GM18511 (cell line): Measurements from ENCODE around the gene PSMD8.
"Not testable (repeated sequence)": the region's sequence is repeated elsewhere in the genome, so short reads cannot be mapped to it uniquely, and the experiment has no call there.

Experiments
- ATAC-seq: cut with Tn5 transposase; IDR thresholded peaks from one replicate; pipeline ENCODE4 v1.9.1; 2021; ENCODE audit warnings: mild to moderate bottlenecking, moderate library complexity; ENCODE audit not compliant: unreplicated experiment

The PSMD8 gene

DNA sequence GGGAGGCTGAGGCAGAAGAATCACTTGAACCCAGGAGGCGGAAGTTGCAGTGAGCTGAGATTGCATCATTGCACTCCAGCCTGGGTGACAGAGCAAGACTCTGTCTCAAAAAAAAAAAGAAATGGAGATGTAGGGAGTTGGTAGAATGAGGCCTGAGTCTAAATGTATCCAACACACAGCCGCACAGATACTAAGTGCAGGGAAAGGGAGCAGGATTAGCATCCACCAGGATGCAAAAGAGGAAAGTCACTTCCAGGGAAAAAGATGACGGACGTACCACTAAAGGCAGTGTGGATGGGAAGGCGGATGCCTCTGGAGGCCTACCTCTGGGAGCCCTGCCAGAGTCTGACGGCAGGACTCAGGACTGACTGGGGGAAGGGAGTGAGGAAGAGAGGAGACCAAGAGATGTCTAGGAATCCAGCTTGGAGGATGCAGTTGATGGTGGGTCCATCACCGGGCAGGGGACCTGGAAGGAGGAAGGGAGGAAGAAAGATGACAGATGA is 35.3 kb downstream of the PSMD8 start:
- no peak for ATAC-seq

DNA sequence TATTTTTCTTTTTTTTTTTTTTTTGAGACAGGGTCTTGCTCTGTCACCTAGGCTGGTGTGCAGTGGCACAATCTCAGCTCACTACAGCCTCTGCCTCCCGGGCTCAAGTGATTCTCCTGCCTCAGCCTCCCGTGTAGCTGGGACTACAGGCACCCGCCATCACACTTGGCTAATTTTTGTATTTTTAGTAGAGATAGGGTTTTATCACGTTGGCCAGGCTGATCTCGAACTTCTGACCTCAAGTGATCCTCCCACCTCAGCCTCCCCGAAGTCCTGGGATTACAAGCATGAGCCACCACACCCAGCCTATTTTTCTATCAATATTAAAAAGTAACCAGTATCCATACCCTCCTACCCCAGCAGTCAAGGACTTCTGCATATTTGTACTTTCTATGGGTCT is 36.0 kb downstream of the PSMD8 start:
- ATAC-seq: not testable (repeated sequence)

DNA sequence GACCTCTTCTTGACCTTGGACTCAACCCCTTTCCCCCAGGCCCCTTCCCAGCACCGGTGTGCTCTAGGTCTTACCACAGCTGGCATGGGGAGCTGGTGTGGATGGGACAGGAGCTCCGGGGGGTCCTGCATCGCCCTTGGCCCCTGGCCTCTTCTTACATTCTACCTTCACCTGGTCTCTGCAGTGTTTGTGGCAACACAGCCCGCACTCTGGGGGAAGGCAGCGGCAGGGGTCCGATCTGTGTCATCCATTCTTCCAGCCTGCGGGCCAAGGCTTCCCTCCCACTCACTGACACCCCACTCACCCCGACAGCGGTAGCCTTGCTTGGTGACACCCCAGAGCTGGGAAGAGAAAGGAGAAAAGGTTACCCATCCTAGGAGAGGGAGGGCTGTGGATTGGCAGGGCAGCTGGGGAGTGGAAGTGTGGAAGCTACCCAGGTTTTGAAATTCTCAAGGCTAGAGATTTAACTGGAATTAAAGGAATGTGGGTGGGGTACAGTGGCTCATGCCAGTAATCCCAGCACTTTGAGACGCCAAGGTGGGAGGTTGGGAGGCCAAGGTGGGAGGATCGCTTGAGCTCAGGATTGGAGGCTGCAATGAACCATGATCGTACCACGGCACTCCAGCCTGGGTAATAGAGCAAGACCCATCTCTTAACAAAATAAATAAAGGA is 36.8 kb downstream of the PSMD8 start:
- no peak for ATAC-seq

DNA sequence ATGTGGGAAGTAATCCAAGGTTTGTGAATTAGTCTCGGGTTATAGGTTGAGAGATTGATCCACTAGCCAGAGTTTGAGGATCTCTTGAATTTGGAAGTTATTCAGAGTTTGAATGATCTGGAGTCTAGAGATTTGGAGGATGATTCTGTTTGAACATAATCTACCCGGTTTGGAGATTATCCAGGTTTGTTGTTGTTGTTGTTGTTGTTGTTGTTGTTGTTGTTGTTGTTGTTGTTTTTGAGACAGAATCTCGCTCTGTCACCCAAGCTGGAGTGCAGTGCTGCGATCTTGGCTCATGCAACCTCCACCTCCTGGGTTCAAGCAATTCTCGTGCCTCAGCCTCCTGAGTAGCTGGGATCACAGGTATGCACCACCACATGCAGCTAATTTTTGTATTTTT is 37.5 kb downstream of the PSMD8 start:
- ATAC-seq: not testable (repeated sequence)

DNA sequence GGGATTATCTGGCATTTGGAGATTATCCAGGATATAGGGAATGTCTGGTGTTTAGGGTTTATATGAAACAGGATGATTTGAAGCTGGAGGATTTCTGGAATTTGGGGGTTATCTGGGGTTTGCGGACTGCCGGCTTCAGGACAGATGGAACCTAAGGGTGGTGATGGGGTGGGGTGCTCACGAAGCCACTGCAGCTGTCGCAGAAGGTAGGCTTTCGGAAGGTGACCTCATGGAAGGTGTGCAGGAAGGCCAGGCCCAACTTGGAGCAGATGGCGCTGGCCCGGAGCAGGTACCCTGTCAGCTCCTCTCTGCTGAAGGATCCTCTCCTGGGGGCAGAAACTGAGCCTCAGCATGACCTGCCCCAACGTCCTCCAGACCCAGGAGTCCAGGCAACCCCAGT is 38.1 kb downstream of the PSMD8 start:
- ATAC-seq: no peak

DNA sequence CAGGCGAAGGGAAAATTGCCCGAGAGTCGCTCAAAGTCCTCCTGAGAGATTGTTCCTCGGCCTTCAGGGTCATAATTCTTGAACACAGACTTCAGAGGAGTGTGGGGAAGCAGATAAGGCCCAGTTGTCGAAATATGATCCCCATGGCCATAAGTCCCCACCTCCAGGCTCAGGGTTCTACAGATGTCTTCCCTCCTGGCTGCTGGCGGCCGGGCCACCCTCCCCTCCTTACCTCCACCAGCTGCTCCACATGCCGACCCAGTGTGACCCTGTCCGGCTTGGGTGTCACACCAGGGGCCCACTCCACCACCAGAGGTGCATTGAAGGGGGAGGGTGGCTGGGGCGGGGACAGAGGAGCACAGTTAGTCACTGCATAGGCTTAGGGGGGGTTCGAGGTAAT is 38.6 kb downstream of the PSMD8 start:
- no peak for ATAC-seq

DNA sequence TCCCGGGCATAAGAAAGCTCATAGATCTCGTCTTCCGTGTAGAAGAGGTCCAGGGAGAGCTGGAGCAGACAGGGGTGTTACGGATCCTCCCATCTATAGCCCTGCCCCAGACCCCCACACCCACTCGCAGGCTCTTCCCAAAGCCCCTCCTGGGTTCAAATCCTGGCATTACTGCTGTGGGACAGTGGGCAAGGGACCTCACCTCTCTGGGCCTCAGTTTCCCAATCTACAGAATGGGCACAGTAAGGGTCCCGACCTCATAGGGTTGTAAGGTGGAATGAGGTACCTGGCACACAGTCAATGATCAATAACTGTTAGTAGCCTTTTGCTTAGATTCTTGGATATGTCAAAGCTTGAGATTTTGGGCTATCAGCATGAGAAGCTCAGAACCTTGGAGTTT is 39.0 kb downstream of the PSMD8 start:
- ATAC-seq: no peak

DNA sequence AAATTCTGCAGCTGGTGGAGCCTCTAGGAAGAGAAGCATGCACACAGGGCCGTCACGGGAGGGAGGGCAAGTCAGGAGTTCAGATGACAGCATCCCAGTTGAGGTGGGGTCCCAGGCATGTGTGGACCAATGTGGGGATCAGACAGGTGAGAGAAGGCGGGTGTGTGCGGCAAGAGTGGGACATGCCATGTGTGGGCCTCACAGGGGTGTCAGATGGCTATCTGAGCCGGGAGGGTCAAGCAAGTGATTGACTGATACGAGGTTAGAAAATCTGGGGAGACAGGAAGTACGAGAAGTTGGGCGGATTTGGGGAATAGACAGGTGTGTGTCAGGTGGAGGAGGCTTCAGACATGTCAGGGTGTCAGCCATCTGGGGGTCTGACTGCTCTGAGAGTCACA is 42.8 kb downstream of the PSMD8 start:
- ATAC-seq: no peak

DNA sequence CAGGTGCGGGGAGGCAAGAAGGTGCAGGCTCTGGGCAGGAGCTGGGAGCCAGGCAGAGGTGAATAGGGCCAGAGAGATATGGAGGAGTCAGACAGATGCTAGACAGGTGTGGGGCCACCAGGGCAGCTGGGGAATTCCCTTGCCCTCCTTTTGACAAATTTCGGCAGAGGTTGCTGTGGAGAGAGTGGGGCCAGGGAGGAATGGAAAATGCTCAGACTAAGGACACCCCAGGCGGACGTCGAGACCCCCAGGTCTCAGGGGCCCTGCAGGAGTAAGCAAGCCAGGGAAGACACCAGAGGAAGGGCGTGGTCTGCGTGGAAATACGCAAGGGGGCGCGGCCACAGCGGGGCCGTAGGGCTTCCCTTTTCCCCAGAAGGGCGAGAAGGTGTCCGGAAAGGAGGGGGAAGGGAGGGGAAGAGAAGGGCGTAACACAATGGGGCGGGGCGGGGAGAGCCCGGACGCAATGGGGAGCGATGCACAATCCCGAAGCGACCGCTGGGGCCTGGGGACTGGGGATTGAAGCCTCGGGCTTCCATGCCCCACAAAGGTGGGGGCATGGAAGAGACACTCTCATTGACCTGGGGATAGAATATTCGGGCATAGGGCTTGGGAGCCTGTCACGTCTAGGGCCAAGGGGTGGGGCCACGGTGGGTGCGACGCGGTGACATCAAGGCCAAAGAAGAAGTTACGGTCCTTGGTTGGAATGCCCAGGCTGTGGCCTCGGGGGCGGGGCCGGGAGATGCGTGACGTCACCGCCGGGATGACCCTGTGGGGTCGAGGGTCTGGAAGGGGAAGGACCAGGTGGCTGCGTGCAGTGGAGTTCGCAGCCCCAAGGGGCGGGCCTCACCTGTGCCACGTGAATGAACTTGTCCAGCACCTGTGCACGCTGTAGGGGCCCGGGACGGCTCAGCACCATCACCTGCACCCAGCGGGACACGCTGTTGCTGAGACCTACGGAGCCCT is 43.5 kb downstream of the PSMD8 start:
- ATAC-seq: no peak

DNA sequence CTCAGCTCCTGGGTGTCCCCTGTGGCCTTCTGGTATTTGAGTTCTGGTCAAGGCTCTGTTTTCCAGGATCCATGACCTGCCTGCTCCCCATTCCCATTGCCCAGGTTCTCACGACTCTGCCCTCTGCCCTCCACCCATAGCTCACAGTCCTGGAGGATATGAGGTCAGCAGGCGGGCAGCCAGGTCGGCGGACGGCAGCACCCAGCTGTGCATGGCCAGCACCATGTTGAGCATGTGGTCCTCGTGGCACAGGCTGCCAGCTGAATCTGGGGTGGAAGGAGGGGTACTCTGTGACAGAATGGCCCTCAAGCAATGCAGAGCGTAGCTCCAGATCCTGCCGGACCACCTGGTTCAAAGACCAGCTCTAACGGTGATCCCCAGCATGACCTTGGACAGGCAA is 46.6 kb downstream of the PSMD8 start:
- ATAC-seq: no peak

DNA sequence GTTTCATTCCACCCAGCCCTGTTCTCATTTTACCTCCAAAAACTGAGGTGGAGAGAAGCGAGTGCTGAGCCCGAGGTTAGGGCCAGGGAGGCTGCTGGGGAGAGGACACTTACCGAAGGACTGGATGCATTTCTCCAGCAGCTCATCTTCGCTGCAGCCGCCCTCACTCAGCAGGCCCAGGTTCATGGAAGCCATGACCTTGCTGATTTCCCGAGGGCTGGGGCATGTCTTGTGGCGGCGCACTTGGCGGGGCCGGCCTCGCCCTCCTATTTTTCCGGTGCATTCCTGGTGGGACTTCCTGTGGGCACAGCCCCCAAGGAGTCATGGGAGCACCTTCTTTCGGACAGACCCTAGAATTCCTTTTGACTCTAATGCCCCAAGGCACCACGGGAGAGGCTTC is 47.5 kb downstream of the PSMD8 start:
- ATAC-seq: no peak

DNA sequence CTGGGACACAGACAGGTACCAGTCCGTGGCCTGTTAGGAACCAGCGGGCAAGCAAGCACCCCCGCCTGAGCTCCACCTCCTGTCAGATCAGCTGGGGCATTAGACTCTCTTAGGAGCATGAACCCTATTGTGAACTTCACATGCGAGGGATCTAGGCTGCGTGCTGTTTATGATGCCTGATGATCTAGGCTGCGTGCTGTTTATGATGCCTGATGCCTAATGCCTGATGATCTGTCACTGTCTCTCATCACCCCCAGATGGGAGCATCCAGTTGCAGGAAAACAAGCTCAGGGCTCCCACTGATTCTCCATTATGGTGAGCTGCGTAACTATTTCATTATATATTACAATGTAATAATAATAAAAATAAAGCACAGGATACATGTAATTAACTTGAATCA is 48.1 kb downstream of the PSMD8 start:
- no peak for ATAC-seq

DNA sequence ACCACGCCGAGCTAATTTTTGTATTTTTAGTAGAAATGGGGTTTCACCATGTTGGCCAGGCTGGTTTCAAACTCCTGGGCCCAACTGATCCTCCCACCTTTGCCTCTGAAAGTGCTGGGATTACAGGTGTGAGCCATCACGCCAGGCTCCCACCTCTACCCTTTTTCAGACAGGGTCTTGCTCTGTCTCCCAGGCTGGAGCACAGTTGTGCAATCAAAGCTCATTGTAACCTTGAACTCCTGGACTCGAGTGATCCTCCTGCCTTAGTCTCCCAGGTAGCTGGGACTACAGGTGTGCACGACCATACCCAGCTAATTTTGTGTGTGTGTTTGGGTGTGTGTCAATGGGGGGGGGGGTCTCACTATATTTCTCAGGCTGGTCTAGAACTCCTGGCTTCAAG is 49.9 kb downstream of the PSMD8 start:
- no peak for ATAC-seq

DNA sequence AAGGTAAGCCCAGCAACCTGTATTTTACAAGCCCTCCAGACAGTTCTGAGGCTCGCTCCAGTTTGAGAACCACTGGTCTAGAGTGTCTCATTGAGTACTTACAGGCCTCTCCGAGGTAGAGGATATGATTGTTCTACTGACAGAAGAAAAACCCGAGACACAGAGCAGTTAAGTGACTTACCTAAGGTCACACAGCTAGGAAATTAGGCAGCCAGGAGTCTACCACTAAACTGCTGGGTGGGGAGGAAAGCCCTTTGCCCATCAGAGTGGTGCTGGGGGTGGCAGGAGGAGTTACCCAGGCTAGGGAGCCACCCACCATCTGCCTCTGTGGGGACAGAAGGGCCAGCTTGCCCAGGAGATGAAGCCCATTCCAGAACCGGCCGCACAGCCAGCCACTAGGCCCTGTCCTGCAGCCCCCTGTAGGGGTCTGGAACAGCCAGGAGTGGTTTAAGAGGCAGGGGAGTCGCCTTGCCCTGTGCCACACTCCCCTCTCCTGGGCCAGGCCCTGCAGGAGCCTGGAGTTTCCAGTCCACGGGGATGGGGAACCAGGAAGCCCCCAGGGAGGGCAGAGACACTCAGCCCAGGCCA is 50.9 kb downstream of the PSMD8 start:
- ATAC-seq: no peak

DNA sequence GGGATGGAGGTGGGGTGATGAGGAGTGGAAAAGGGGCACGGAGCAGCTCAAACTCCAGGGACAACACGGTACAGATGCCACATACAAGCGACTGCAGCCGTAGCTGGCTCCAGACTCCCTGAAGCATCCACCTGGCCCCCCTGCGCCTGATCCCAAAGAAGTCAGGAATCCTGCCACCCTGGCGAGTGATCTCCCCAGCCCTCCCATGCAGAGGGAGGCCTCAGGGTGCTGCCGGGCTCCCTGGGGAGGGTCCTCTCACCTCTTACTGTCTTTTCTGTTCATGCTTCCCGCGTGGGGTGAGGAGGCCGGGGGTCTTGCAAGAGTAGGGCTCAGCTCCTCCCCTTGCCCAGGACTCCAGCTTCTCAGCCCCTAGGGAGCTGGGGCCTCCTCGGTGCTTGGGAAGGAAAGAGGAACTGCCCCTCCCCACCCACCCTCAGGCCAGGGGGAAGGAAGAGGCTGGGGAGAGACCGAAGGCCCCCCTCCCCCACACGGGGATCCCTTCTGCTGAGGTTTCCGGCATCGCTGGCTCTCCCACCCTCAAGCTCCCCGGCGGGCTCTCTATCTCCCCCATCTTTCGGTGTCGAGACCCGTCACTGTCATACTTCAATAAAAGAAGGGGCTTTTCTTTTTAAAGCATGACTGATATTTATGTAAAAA is 51.6 kb downstream of the PSMD8 start, which contains the start of gene RASGRP4:
TSS of gene RASGRP4 (minus strand) at position 410 of the 657 bp plus-strand sequence. CDS start at position 282, 128 bp downstream.
- ATAC-seq: no peak

DNA sequence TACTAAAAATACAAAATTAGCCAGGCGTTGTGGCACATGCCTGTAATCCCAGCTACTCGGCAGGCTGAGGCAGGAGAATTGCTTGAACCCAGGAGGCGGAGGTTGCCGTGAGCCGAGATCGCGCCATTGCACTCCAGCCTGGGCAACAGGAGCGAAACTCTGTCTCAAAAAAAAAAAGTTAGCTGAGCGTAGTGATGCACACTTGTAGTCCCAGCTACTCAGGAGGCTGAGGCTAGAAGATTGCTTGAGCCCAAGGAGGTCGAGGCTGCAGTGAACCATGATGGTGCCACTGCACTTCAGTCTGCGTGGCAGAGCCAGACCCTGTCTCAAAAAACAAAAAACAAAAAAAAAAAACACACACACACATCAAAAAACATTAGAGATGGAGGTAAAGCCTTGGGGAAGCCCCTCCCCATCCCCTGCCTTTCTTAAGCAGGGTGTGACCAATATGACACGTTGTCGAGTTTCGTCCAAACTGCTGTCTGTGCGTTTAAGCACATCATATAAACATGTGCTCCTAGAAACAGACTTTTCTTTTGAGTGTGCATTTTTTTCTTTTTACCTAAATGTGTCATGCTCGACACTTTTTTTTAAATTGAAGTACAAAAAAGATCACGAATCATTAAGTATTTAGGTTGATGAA is 52.8 kb downstream of the PSMD8 start:
- ATAC-seq: not testable (repeated sequence)

DNA sequence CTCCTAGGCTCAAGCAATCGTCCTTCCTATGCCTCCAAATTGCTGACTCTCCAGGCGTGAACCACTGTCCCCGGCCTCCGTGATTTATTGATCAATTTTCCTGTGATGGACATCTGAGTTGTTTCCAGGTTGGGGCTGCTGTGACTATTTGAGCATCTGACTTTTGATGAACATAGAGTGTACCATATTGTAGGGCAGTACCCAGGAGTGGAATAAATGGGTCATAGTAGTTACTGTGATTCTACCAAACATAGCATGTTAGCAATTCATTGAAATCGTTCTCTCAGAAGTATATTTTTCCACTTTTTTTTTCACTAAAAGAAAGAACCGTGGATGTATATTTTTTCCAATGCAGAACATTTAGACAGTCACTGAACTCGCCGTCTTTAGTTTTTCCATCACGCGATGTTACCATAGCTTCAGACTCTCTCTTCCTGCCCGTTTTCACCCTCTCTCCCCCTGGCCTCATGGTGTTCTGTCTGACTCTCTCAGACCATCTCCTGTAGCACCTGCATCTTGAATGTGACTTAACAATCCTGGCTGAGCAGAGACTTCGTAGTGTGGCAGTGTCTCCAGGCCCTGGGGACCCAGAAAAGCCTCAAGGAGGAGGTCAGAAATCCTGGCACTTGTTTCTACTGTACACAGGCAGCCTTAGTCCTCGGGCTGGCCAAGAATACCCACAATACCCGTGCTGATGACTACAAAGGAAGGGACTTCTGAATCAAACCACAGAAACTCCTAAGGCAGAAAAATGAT is 54.9 kb downstream of the PSMD8 start:
- no peak for ATAC-seq

DNA sequence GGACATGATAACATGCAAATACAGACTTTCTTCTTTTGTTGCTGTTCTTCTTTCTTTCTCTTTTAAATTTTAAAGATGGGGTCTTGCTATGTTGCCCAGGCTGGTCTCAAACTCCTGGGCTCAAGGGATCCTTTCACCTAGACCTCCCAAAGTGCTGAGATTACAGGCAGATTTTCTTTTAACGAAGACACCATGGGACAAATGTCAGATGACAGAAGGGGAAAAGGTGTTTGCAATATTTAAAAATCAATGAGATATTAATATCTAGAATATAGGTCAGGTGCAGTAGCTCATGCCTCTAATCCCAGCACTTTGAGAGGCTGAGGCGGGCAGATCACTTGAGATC is 55.4 kb downstream of the PSMD8 start:
- ATAC-seq: no peak

DNA sequence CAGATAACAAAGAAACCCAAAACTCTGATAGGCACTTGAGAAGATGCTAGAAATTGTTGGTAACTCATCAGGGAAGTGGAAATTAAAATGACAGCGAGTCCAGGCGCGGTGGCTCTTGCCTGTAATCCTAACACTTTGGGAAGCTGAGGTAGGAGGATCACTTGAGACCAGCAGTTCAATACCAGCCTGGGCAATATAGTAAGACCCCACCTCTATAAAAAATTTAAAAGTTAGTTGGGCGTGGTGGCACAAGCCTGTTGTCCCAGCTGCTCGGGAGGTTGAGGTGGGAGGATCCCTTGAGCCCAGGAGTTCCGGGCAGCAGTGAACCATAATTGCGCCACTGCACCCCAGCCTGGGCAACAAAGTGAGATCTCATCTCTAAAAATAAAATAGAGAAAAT is 56.6 kb downstream of the PSMD8 start:
- no peak for ATAC-seq

DNA sequence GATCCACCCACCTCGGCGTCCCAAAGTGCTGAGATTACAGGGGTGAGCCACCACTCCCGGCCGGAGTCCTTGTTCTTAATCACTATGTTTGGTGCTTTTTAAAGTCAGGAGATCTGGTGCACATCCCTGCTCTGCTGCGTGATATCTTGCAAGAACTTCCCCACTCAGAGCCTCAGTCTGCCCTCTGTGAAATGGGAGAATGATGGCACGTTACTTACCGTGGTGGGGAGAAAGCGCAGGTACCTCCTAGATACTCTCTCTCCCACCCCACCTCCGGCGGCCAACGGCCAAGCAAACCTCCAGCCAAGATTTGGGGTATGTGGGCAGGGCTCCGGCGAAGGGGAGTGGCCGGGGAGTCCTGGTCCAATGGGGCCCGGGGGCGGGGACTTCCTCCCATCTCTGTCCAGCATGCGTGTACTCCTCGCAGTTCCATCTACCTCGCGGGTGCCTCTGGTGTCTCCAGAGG is 58.9 kb downstream of the PSMD8 start, which contains the start of gene RYR1:
TSS of gene RYR1 (plus strand) at position 424 of the 466 bp plus-strand sequence. CDS start 139 bp downstream, outside the sequence.
- ATAC-seq: no peak
